Nephron progenitor cell (in vitro differentiated cells): ENCODE measurements around the gene AMER3.
A peak's percentile ranks its signal among the peaks of the same experiment; 100 is the strongest.

ENCODE experiments used
- DNase-seq: peaks from one replicate; pipeline ENCODE4 v3.0.0; 2021
- H3K27ac Mint-ChIP-seq: 2 replicates; pipeline ENCODE4 v1.8.0; 2021; ENCODE audit warnings: mild to moderate bottlenecking, moderate library complexity, mixed read lengths
- H3K27me3 Mint-ChIP-seq: 2 replicates; pipeline ENCODE4 v1.8.0; 2021; ENCODE audit warnings: mild to moderate bottlenecking, low read depth, mixed read lengths; ENCODE audit not compliant: poor library complexity
- H3K36me3 Mint-ChIP-seq: 2 replicates; pipeline ENCODE4 v1.8.0; 2021; ENCODE audit warnings: low read depth, mixed read lengths
- H3K4me1 Mint-ChIP-seq: 2 replicates; pipeline ENCODE4 v1.8.0; 2021; ENCODE audit warnings: mixed read lengths
- H3K4me3 Mint-ChIP-seq: 2 replicates; pipeline ENCODE4 v1.8.0; 2021; ENCODE audit warnings: mild to moderate bottlenecking, moderate library complexity, mixed read lengths
- H3K9me3 Mint-ChIP-seq: 2 replicates; pipeline ENCODE4 v1.8.0; 2021; ENCODE audit warnings: mild to moderate bottlenecking, moderate library complexity, mixed read lengths
- CTCF ChIP-seq: fragments of 200-600 bp; sonication (generic); IDR thresholded peaks from 2 replicates; pipeline ENCODE4 v1.5.0; 2021; ENCODE audit warnings: antibody characterized with exemption

The AMER3 gene

GRCh38 chr2:130790312-130790711 is 35.0 kb downstream of the AMER3 start:
- no peak for DNase-seq
- no peak for TF ChIP-seq CTCF
- Mint-ChIP-seq H3K27ac (peak overlapping the region; percentile 29), H3K36me3 (no peaks in the 10 kb centered on the region), H3K4me3 (no peak overlapping the region), H3K9me3 (no peaks in the 10 kb centered on the region), H3K27me3 (peaks cover 14% of the 10 kb centered on the region), H3K4me1 (peaks cover 12% of the 10 kb centered on the region)

- H3K4me3 Mint-ChIP-seq, result no peak overlapping the region
- no peak overlapping the region for H3K27ac Mint-ChIP-seq
- no peak for TF ChIP-seq CTCF
- H3K4me1 Mint-ChIP-seq, result peaks cover 17% of the 10 kb centered on the region
- H3K9me3 Mint-ChIP-seq, result no peaks in the 10 kb centered on the region
- no peaks in the 10 kb centered on the region for H3K36me3 Mint-ChIP-seq
- H3K27me3 Mint-ChIP-seq, result peaks cover 14% of the 10 kb centered on the region
- DNase-seq, result no peak
Measured at GRCh38 chr2:130790804-130791616, 35.7 kb downstream of the AMER3 start.

- Mint-ChIP-seq H3K36me3 (no peaks in the 10 kb centered on the region), H3K9me3 (no peaks in the 10 kb centered on the region), H3K27ac (no peak overlapping the region), H3K4me3 (no peak overlapping the region), H3K4me1 (peaks cover 19% of the 10 kb centered on the region), H3K27me3 (peaks cover 14% of the 10 kb centered on the region)
- no peak for DNase-seq
- no peak for TF ChIP-seq CTCF
Measured at GRCh38 chr2:130791617-130791939, 36.2 kb downstream of the AMER3 start.

- H3K27me3 Mint-ChIP-seq, result peaks cover 33% of the 10 kb centered on the region
- H3K9me3 Mint-ChIP-seq, result no peaks in the 10 kb centered on the region
- H3K4me1 Mint-ChIP-seq, result peaks cover 31% of the 10 kb centered on the region
- TF ChIP-seq CTCF, result no peak
- no peak overlapping the region for H3K27ac Mint-ChIP-seq
- H3K36me3 Mint-ChIP-seq, result no peaks in the 10 kb centered on the region
- no peak overlapping the region for H3K4me3 Mint-ChIP-seq
- no peak for DNase-seq
Measured at GRCh38 chr2:130795431-130795830, 40.1 kb downstream of the AMER3 start.

GRCh38 chr2:130796290-130796689 is 41.0 kb downstream of the AMER3 start:
- Mint-ChIP-seq H3K4me3 (no peak overlapping the region), H3K4me1 (peaks cover 31% of the 10 kb centered on the region), H3K36me3 (no peaks in the 10 kb centered on the region), H3K9me3 (no peaks in the 10 kb centered on the region), H3K27ac (peak overlapping the region; percentile 45), H3K27me3 (peaks cover 41% of the 10 kb centered on the region)
- TF ChIP-seq CTCF, result no peak
- DNase-seq, result peak; percentile 33
